ENCODE measurements around the gene MICAL1.

DNA sequence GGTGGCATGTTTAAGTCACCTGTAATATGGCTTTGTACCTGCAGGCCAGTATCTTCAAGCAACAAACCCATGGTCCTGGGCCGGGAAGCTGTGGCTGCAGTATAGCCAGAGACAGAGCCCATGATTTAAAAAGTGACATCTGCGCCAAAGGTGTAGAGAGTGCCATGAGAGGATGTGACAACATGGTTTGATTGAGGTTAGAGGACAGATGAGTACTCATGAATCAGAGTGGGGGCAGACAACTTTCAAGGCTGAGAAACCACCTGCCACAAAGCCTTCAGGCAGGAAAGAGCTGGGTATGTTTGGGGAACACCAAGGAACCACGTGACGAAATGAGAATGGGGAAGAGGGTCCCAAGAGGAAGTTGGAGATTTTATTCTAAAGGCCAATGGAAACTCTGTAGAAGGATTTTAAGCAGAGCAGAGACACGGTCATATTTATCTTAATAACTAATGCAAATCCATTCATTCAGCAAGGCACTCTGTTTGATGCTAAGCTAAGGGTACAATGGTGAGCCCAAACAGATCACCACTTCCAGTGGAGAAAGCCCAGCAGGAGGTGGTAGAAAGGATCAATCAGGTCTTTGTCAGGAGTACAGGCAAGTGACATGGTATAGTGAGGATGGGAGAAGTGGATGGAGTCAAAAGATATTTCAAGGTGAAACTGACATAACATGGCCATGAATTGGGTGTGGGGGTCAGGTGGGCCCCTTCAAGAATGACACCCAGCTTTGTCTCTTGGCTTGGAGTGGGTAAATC lies 3.4 kb upstream of the MICAL1 start:
- TF ChIP-seq, protein P1, sequence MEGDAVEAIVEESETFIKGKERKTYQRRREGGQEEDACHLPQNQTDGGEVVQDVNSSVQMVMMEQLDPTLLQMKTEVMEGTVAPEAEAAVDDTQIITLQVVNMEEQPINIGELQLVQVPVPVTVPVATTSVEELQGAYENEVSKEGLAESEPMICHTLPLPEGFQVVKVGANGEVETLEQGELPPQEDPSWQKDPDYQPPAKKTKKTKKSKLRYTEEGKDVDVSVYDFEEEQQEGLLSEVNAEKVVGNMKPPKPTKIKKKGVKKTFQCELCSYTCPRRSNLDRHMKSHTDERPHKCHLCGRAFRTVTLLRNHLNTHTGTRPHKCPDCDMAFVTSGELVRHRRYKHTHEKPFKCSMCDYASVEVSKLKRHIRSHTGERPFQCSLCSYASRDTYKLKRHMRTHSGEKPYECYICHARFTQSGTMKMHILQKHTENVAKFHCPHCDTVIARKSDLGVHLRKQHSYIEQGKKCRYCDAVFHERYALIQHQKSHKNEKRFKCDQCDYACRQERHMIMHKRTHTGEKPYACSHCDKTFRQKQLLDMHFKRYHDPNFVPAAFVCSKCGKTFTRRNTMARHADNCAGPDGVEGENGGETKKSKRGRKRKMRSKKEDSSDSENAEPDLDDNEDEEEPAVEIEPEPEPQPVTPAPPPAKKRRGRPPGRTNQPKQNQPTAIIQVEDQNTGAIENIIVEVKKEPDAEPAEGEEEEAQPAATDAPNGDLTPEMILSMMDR (IDR thresholded peaks at IDR 0.05), result no peak
- no peak for TF ChIP-seq EZH2 (IDR thresholded peaks at IDR 0.05)

Measured in neural progenitor cell (in vitro differentiated cells).